Pancreas (tissue), 10 donors: ENCODE results near the gene NFE2. TPM values are rescaled to one million over a fixed set of nuclear protein-coding genes. Genes with fewer than 3 reads are reported as not detected.

Source experiments
- ATAC-seq, 4 donors: fragments of 200-7000 bp; cut with Tn5 transposase; one replicate each; pipeline versions ENCODE4 v1.8.0 to v1.9.1; 2020; ENCODE audit warnings: mild to moderate bottlenecking in 4 of 4, moderate library complexity in 4 of 4
- DNase-seq, 6 donors: peaks; one replicate each; pipeline ENCODE4 v3.0.0-alpha.2; 2020
- FAIRE-seq: peaks from 2 replicates; lab custom pipeline; 2012; peaks lifted over from hg19 to GRCh38; lab: Jason Lieb, UNC
- H3K27ac ChIP-seq, 4 donors: fragments of 200-600 bp; sonication (generic); 1 replicate in 3 of 4; 2 replicates in 1 of 4; pipeline versions ENCODE4 v1.5.0 to v1.8.0; 2020
- H3K27me3 ChIP-seq, 4 donors: fragments of 200-600 bp; one replicate each; pipeline ENCODE4 v1.8.0; 2021
- H3K36me3 ChIP-seq, 3 donors: fragments of 200-600 bp; sonication (generic) in 1 of 3; one replicate each; pipeline versions ENCODE4 v1.5.0 to v1.8.0; 2020 to 2021
- H3K4me1 ChIP-seq, 3 donors: fragments of 200-600 bp; one replicate each; pipeline ENCODE4 v1.8.0; 2021
- H3K4me3 ChIP-seq, 4 donors: fragments of 200-600 bp; sonication (generic) in 2 of 4; one replicate each; pipeline versions ENCODE4 v1.5.0 to v1.8.0; 2020 to 2021
- H3K9me3 ChIP-seq, 4 donors: fragments of 200-600 bp; one replicate each; pipeline ENCODE4 v1.8.0; 2021
- WGBS, 2 donors: extraction: QIAGEN DNeasy Blood & Tissue Kit; methylation state at CpG; one replicate each; pipeline ENCODE4 v1.1.7; 2013; 5-methylcytosine and 5-hydroxymethylcytosine counted together
- intact Hi-C, 3 donors: fragments of 100-400 bp; cut with DNase I; formaldehyde crosslinking; loops; one replicate each; pipeline versions ENCODE4 v1.11.1 to v1.14.2; 2022
- polyA plus RNA-seq, 2 donors: library from polyadenylated mRNA; stranded (reverse); fragments of 200-250 nt; gene quantifications; one replicate each; pipeline ENCODE4 v1.2.3, GENCODE V29; 2013
- total RNA-seq, 6 donors: library from RNA; stranded (reverse); fragmentation: NEBNext Ultra II Directional in 4 of 6; extraction: Animal tissue kit (Norgen Biotek cat#: 25700) in 4 of 6; gene quantifications; one replicate each; pipeline versions ENCODE4 v1.2.1 to v1.2.4, GENCODE V29; 2021 to 2023
- TF ChIP-seq, protein P1 (sequence below), 4 donors: fragments of 200-600 bp; sonication (generic) in 3 of 4; IDR thresholded peaks; one replicate each; pipeline versions ENCODE4 v1.5.0 to v1.8.0; 2021; ENCODE audit warnings: antibody characterized with exemption in 4 of 4
- donor health status: healthy with polysubstance abuse.
- donor health status: DM: no; HTN: no; CAD: no; lungs with moderate emphysema.
- donor health status: DM: no; HTN: no; CAD: no.
- donor health status: control.
- donor health status: control.
- donor health status: Bipolar disorder and iron deficiency.
- donor health status: DM: yes; HTN: yes; CAD: no.
- donor health status: DM: no; HTN: no; CAD: no.
- donor health status: DM: no; HTN: no; CAD: no.
- donor health status: DM: yes; HTN: yes; CAD: no.

Gene NFE2
- total and polyA plus RNA-seq, 8 donors, result 0.16 to 0.58 (median 0.34) TPM; not detected in 1

DNA sequence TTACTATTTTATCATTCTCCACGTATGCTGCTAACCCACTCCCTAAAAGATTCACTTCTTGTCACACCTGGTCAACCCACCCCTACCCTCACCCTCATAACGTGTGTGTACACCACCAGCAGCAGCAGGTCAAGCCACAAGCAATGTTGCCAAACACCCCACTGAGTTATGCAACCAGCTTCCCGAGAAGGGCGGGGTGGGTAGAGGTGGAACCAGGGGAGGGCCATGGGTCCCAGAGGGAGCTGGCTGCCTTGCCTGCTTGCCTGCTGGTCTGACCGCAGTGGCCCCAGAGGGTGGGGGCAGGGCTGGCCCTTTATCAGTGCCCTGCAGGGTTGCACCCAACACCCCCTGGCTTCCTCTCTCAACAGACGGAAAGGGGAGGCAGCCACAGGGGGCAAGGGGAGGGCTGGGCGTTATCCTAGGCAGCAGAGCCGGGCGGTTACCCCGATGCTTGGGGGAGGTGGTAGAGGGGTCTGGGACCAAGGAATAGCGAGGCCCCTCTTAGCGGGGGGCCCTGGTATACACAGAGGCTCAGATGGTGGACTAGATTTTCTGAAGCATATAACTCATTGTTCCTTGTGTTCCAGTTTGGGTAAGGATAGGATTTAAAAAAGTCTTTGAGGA, 3.5 kb upstream of the NFE2 start:
- Histone ChIP-seq H3K27ac (no peak overlapping the region), H3K4me1 (peaks cover 0 to 6% (median 0%) of the 10 kb centered on the region in 3 donors), H3K27me3 (no peaks in the 10 kb centered on the region), H3K36me3 (no peaks in the 10 kb centered on the region), H3K9me3 (no peaks in the 10 kb centered on the region), H3K4me3 (no peak overlapping the region)
- WGBS, 2 donors, result 26 to 28% methylated on average over 12 of the region's 12 CpGs
- FAIRE-seq (no peak), DNase-seq (peak; percentile 67 to 84 (median 72)), ATAC-seq (peak; percentile 78 to 86 (median 80))
- intact Hi-C loops, result loop anchor here in 1 of 3 donors (10.0 kb wide), 1 partner anchor 51 kb away; no protein-coding TSS in a partner anchor
- TF ChIP-seq, protein P1, sequence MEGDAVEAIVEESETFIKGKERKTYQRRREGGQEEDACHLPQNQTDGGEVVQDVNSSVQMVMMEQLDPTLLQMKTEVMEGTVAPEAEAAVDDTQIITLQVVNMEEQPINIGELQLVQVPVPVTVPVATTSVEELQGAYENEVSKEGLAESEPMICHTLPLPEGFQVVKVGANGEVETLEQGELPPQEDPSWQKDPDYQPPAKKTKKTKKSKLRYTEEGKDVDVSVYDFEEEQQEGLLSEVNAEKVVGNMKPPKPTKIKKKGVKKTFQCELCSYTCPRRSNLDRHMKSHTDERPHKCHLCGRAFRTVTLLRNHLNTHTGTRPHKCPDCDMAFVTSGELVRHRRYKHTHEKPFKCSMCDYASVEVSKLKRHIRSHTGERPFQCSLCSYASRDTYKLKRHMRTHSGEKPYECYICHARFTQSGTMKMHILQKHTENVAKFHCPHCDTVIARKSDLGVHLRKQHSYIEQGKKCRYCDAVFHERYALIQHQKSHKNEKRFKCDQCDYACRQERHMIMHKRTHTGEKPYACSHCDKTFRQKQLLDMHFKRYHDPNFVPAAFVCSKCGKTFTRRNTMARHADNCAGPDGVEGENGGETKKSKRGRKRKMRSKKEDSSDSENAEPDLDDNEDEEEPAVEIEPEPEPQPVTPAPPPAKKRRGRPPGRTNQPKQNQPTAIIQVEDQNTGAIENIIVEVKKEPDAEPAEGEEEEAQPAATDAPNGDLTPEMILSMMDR (IDR thresholded peaks at IDR 0.05), result no peak

DNA sequence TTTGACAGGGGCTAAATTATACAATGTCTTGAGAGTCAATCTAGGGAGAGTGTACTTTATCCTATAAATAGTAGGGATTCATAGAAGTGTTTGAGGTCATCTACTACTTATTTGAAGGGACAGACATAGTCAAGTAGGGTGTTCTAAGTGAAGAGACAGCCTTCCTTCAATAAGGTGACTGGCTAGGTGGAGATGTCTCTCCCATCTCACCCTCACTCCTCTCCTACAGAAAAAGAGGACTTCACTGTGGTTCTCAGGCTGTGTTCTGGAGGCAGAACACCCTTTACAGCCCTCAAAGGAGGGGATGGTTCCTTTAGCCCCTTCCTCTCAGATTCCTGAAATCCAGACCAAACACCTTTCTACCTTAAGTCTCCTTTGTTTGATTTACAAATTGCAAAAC, 2.8 kb upstream of the NFE2 start:
- intact Hi-C loops, result loop anchor here in 1 of 3 donors (10.0 kb wide), 1 partner anchor 51 kb away; no protein-coding TSS in a partner anchor
- Histone ChIP-seq H3K27me3 (no peaks in the 10 kb centered on the region), H3K9me3 (no peaks in the 10 kb centered on the region), H3K36me3 (no peaks in the 10 kb centered on the region), H3K27ac (no peak overlapping the region), H3K4me1 (peaks cover 0 to 6% (median 0%) of the 10 kb centered on the region in 3 donors), H3K4me3 (no peak overlapping the region)
- TF ChIP-seq, protein P1 (IDR thresholded peaks at IDR 0.05), result no peak
- DNase-seq, result no peak
- FAIRE-seq, result no peak
- ATAC-seq, result no peak

DNA sequence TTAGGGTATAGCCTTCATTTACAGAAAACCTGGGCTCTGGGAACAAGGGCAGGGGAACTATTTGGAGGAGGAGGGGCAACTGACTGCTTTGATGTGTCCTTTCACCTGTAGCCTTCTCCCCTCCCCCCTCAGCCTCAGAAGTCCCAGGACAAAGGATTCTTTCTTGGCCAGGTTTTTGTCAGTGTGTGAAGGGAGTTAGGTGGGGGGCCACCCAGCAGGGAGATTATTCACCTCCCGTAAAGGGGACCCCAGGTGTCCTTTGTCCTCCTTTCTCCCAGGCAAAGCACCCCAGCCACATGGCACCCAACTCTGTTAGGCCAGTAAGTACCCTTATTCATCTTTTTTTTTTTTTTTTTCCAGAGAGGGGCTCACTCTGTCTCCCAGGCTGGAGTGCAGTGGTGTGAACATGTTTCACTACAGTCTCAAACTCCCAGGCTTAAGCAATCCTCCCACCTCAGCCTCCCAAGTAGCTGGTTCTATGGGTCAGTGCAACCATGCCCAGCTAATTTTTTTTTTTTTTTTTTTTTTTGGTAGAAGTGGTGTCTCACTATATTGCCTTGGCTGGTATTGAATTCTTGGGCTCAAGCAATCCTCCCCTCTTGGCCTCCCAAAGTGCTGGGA, 723 bp upstream of the NFE2 start:
- TF ChIP-seq, protein P1 (IDR thresholded peaks at IDR 0.05), result no peak
- no peaks in the 10 kb centered on the region for H3K36me3 ChIP-seq

DNA sequence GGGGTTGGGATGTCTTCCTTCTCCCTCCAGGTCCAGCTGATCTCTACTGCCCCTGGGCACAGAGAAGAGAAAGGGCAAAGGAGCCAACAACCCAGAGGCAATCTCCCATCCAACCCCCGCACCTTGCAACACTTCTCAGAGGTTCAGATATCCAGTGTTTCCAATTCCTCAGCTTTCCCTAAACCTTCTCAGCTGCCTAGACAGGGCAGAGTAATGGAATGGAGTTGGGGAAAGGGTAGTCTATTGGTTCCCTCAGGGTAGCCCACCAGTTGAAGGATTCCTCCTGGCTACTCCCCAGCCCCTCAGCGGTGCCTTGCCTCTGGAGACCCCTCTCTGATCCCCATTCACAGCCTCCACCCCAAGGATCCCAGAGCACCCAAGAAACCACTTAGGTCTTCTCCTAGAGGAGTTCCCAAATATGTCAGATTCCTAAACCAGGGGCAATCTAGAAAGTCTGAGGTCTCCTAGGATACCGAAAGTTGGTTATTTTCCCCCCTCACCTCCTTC, 537 bp downstream of the NFE2 start:
- TF ChIP-seq, protein P1 (IDR thresholded peaks at IDR 0.05), result no peak
- Histone ChIP-seq H3K9me3 (no peaks in the 10 kb centered on the region), H3K27me3 (no peaks in the 10 kb centered on the region), H3K4me3 (peak overlapping the region in 2 of 4 donors; percentile 19 to 40), H3K27ac (no peak overlapping the region), H3K4me1 (peaks cover 0 to 6% (median 0%) of the 10 kb centered on the region in 3 donors), H3K36me3 (no peaks in the 10 kb centered on the region)
- no peak for ATAC-seq
- no peak for FAIRE-seq
- 37 to 49% methylated on average over 3 of the region's 3 CpGs for WGBS, 2 donors
- intact Hi-C loops, result loop anchor here in 1 of 3 donors (10.0 kb wide), 1 partner anchor 55 kb away; no protein-coding TSS in a partner anchor
- no peak for DNase-seq

More for the DNA sequence above, 723 bp upstream of the NFE2 start:
- Histone ChIP-seq H3K4me3 (peak overlapping the region in 2 of 4 donors; percentile 19 to 40), H3K27ac (no peak overlapping the region), H3K27me3 (no peaks in the 10 kb centered on the region), H3K4me1 (peaks cover 0 to 6% (median 0%) of the 10 kb centered on the region in 3 donors), H3K9me3 (no peaks in the 10 kb centered on the region)
- DNase-seq (no peak), ATAC-seq (peak in 2 of 4 donors; percentile 14 to 20), FAIRE-seq (no peak)
- intact Hi-C loops, result loop anchor here in 1 of 3 donors (10.0 kb wide), 1 partner anchor 53 kb away; no protein-coding TSS in a partner anchor
- WGBS, 2 donors, result 77 to 79% methylated on average over 1 of the region's 1 CpG
